Right kidney (tissue), 1 donor: ENCODE data around the gene FHIP1B.

Experiments used
- DNase-seq: peaks from one replicate; pipeline ENCODE4 v3.0.0-alpha.2; 2016

FHIP1B gene

GRCh38 chr11:6201481-6201880 is 33.0 kb downstream of the FHIP1B start:
- DNase-seq: no peak

GRCh38 chr11:6200975-6201374 is 33.5 kb downstream of the FHIP1B start:
- no peak for DNase-seq

- DNase-seq: no peak
Observed at GRCh38 chr11:6199174-6199810, 35.1 kb downstream of the FHIP1B start, which contains the start of gene OR52W1. Gene OR52W1 (plus strand): TSS chr11:6199224. CDS start chr11:6199224, 0 bp downstream.

- DNase-seq: no peak
Observed at GRCh38 chr11:6197466-6198200, 36.8 kb downstream of the FHIP1B start.

GRCh38 chr11:6196396-6196795 is 38.0 kb downstream of the FHIP1B start:
- DNase-seq: no peak

- DNase-seq: no peak
Observed at GRCh38 chr11:6194065-6194581, 40.3 kb downstream of the FHIP1B start.

- DNase-seq: no peak
Observed at GRCh38 chr11:6191742-6192141, 42.7 kb downstream of the FHIP1B start.

GRCh38 chr11:6175440-6175839 is 59.0 kb downstream of the FHIP1B start:
- DNase-seq: no peak

GRCh38 chr11:6170226-6170625 is 64.2 kb downstream of the FHIP1B start, which contains the start of gene OR52B2:
Gene OR52B2 (minus strand): TSS chr11:6170326. CDS start chr11:6170326, 0 bp downstream.
- no peak for DNase-seq
